Measurements from ENCODE around the gene PALLD.

DNA sequence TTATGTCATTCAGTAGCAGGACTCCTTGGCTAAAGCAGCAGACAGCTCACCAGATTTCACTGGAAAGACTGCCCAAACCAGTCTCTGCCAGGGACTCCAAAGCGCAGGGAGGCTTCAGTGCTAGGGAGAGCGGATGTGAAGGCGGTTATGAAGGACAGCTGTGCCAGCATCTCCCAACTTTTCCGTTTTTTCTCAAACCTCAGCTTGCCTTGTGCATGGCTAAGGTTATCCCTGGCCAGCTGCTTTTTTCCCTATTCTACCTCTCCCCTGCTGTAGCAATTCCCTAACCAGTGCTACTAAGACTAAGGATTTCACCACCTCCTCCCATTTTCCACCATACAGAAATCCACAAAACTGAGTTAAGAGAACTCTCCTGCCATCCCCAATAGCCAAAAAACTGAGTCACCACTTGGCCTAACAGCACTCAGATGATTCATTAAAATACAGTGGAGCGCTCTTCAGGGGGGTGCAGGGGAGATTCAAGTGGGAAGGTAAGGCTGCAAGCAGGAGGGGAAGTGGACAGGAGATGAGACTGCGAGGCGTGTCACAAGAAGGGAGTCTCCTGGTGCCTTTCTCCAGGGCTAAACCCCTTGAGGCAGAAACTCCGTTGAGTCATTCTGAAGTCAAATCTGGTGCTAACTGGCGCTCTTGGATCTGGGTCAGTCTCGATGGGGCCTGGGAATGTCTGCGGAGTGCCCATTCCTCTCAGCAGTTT, 90.7 kb downstream of the PALLD start:
- TF ChIP-seq CTCF (IDR thresholded peaks at IDR 0.05 in 2 of 3, conservative IDR thresholded peaks at IDR 0.05 in 1 of 3; ENCODE audit: borderline replicate concordance in 1 of 3, insufficient read depth in 1 of 3, low read depth in 2 of 3, low read length in 2 of 3) (no peak), EZH2 (IDR thresholded peaks at IDR 0.05) (no peak), POLR2A (IDR thresholded peaks at IDR 0.05; ENCODE audit: borderline replicate concordance, extremely low read depth, insufficient read depth, insufficient read length) (no peak), SIN3A (IDR thresholded peaks at IDR 0.05; ENCODE audit: low read depth) (no peak), ZFX (IDR thresholded peaks at IDR 0.05) (no peak), ZNF274 (IDR thresholded peaks at IDR 0.05; ENCODE audit: low read depth, low read length) (no peak), EZH2phosphoT487 (IDR thresholded peaks at IDR 0.05; ENCODE audit: borderline replicate concordance) (no peak)
- TF ChIP-seq, protein P1, sequence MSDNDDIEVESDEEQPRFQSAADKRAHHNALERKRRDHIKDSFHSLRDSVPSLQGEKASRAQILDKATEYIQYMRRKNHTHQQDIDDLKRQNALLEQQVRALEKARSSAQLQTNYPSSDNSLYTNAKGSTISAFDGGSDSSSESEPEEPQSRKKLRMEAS (IDR thresholded peaks at IDR 0.05), result no peak
